ENCODE data around the gene EEF1A2.

The EEF1A2 gene

GRCh38 chr20:63466861-63467260, 32.0 kb downstream of the EEF1A2 start:
- no peak for DNase-seq

GRCh38 chr20:63466250-63466825, 32.5 kb downstream of the EEF1A2 start:
- DNase-seq: no peak

- DNase-seq: no peak
Measured at GRCh38 chr20:63465380-63466249, 33.3 kb downstream of the EEF1A2 start.

- DNase-seq: no peak
Measured at GRCh38 chr20:63464289-63464635, 34.6 kb downstream of the EEF1A2 start.

GRCh38 chr20:63463400-63464288, 35.2 kb downstream of the EEF1A2 start:
- no peak for DNase-seq

- DNase-seq: no peak
Measured at GRCh38 chr20:63462244-63462643, 36.6 kb downstream of the EEF1A2 start.

- DNase-seq: peak; percentile 46
Measured at GRCh38 chr20:63461104-63461763, 37.6 kb downstream of the EEF1A2 start.

- DNase-seq: no peak
Measured at GRCh38 chr20:63459070-63459380, 39.9 kb downstream of the EEF1A2 start.

GRCh38 chr20:63458170-63459069, 40.5 kb downstream of the EEF1A2 start:
- no peak for DNase-seq

GRCh38 chr20:63457737-63458136, 41.1 kb downstream of the EEF1A2 start:
- peak; percentile 60 for DNase-seq

GRCh38 chr20:63456429-63457284, 42.2 kb downstream of the EEF1A2 start:
- no peak for DNase-seq

- no peak for DNase-seq
Measured at GRCh38 chr20:63455568-63455859, 43.4 kb downstream of the EEF1A2 start.

GRCh38 chr20:63454731-63455567, 43.9 kb downstream of the EEF1A2 start:
- DNase-seq: no peak

- DNase-seq: peak; percentile 47
Measured at GRCh38 chr20:63452821-63453523, 45.9 kb downstream of the EEF1A2 start.

- no peak for DNase-seq
Measured at GRCh38 chr20:63452341-63452740, 46.5 kb downstream of the EEF1A2 start.

- DNase-seq: no peak
Measured at GRCh38 chr20:63451821-63452220, 47.1 kb downstream of the EEF1A2 start.

- no peak for DNase-seq
Measured at GRCh38 chr20:63449796-63450730, 48.8 kb downstream of the EEF1A2 start.

GRCh38 chr20:63449025-63449424, 49.9 kb downstream of the EEF1A2 start:
- DNase-seq: no peak

GRCh38 chr20:63448031-63448430, 50.9 kb downstream of the EEF1A2 start:
- no peak for DNase-seq

All from hematopoietic multipotent progenitor cell treated with erythropoietin and hydrocortisone succinate and interleukin-3 and kit ligand, for 4 days (in vitro differentiated cells).